Natural killer cell treated with Interleukin-12 subunit alpha and Interleukin-12 subunit beta and Interleukin-15 and Interleukin-18, amount 100 ng/mL, for 72 hours (primary cell): Measurements from ENCODE around the gene PLEKHA8. TPM values are rescaled to one million over a fixed set of nuclear protein-coding genes. Genes with fewer than 3 reads are reported as not detected.

Experiments
- ATAC-seq, 2 donors: fragments of 150-1000 bp; cut with Tn5 transposase in 1 of 2; sonication (Bioruptor Pico), chemical (Tn5 transposase) in 1 of 2; 2 replicates each; pipeline ENCODE4 v1.10.0; 2021
- DNase-seq: peaks from one replicate; pipeline ENCODE4 v3.0.0; 2022; ENCODE audit warnings: low spot score
- H3K27ac Mint-ChIP-seq, 2 donors: 1 replicate in 1 of 2; 2 replicates in 1 of 2; pipeline ENCODE4 v1.8.0; 2022; ENCODE audit warnings: mixed read lengths in 2 of 2, mild to moderate bottlenecking in 1 of 2, moderate library complexity in 1 of 2
- H3K27me3 Mint-ChIP-seq, 2 donors: 1 replicate in 1 of 2; 2 replicates in 1 of 2; pipeline ENCODE4 v1.8.0; 2022; ENCODE audit warnings: mixed read lengths in 2 of 2
- H3K36me3 Mint-ChIP-seq: one replicate; pipeline ENCODE4 v1.8.0; 2022; ENCODE audit warnings: mixed read lengths
- H3K4me1 Mint-ChIP-seq, 2 donors: 1 replicate in 1 of 2; 2 replicates in 1 of 2; pipeline ENCODE4 v1.8.0; 2022; ENCODE audit warnings: low read depth in 2 of 2, mixed read lengths in 2 of 2, mild to moderate bottlenecking in 1 of 2
- H3K4me3 Mint-ChIP-seq: one replicate; pipeline ENCODE4 v1.8.0; 2022; ENCODE audit warnings: mixed read lengths
- H3K9me3 Mint-ChIP-seq: 2 replicates; pipeline ENCODE4 v1.8.0; 2022; ENCODE audit warnings: mixed read lengths
- total RNA-seq, 2 donors: library from RNA; stranded (reverse); gene quantifications; one replicate each; pipeline ENCODE4 v1.2.3, GENCODE V29; 2022

PLEKHA8 gene
- total RNA-seq, 2 donors from 2014 or later, result 15.0 to 17.1 TPM

GRCh38 chr7:30029696-30030095 lies 1.5 kb downstream of the PLEKHA8 start:
- H3K27me3 Mint-ChIP-seq, result no peaks in the 10 kb centered on the region
- DNase-seq (no peak), ATAC-seq (no peak)
- no peak overlapping the region for H3K27ac Mint-ChIP-seq
- no peak overlapping the region for H3K4me3 Mint-ChIP-seq
- H3K4me1 Mint-ChIP-seq, result peaks cover 26 to 39% of the 10 kb centered on the region in 2 donors
- H3K36me3 Mint-ChIP-seq, result no peaks in the 10 kb centered on the region
- H3K9me3 Mint-ChIP-seq, result no peaks in the 10 kb centered on the region

- H3K9me3 Mint-ChIP-seq, result no peaks in the 10 kb centered on the region
- no peaks in the 10 kb centered on the region for H3K36me3 Mint-ChIP-seq
- peaks cover 5 to 21% of the 10 kb centered on the region in 2 donors for H3K4me1 Mint-ChIP-seq
- ATAC-seq, result no peak
- DNase-seq, result no peak
- no peaks in the 10 kb centered on the region for H3K27me3 Mint-ChIP-seq
- H3K4me3 Mint-ChIP-seq, result no peak overlapping the region
- H3K27ac Mint-ChIP-seq, result no peak overlapping the region
Observed at GRCh38 chr7:30032310-30033125, 4.3 kb downstream of the PLEKHA8 start.

DNA sequence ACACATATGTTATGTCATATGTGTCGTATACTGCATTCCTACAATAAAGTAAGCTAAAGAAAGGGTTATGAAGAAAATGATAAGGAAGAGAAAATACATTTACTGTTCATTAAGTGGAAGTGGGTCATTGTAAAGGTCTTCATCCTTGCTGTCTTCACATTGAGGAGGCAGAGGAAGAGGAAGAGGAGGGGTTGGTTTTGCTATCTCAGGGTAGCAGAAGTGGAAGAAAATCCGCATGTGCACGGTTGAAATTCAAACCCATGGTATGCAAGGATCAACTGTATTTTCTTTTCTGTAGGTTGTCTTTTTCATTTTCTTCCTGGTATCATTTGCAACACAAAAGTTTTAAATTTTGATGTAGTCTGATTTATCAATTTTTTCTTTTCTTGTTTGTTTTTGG lies 6.3 kb downstream of the PLEKHA8 start:
- Mint-ChIP-seq H3K27me3 (no peaks in the 10 kb centered on the region), H3K4me3 (no peak overlapping the region), H3K27ac (no peak overlapping the region), H3K36me3 (no peaks in the 10 kb centered on the region), H3K4me1 (peaks cover under 1 to 8% of the 10 kb centered on the region in 2 donors), H3K9me3 (no peaks in the 10 kb centered on the region)
- ATAC-seq, result no peak
- no peak for DNase-seq

GRCh38 chr7:30036220-30036619 lies 8.0 kb downstream of the PLEKHA8 start:
- no peak for ATAC-seq
- Mint-ChIP-seq H3K27me3 (no peaks in the 10 kb centered on the region), H3K36me3 (no peaks in the 10 kb centered on the region), H3K27ac (no peak overlapping the region), H3K9me3 (no peaks in the 10 kb centered on the region), H3K4me1 (peaks cover 5 to 6% of the 10 kb centered on the region in 2 donors), H3K4me3 (no peak overlapping the region)
- DNase-seq, result no peak

DNA sequence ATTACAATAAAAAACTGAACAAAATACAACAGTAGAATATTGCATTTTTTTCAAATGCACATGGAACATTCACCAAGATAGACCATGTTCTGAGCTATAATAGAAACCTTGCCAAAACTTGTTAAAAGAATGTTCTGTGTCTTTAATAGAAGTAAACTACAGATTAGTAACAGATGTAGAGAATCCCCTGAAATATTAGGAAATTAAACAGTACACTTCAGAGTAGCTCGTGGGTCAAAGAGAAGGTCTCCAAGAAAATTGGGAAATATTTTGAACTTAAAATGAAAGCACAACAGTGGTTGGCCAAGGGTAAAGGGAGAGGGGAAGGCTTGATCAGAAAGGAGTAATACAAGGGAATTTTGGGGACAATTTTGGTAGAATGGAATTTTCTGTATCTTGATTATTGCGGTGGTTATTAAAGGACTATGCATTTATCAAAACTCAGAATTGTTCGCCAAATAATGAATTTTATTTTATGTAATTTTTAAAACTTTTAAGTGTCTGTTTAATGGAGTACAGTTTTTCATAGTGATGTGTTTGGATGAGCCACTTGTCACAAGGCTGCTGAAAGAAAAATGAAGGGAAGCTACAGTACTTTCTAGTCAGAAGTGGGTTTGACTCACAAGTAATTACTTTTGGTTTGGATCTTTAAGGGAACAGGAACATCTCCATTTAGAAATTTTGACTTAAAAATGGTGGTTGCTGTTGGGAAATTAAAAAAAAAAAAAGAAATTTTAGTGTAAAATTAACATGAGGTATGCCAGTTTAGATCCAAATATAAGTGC lies 10.2 kb downstream of the PLEKHA8 start:
- H3K27me3 Mint-ChIP-seq, result no peaks in the 10 kb centered on the region
- H3K27ac Mint-ChIP-seq, result no peak overlapping the region
- ATAC-seq (no peak), DNase-seq (no peak)
- H3K4me3 Mint-ChIP-seq, result no peak overlapping the region
- H3K4me1 Mint-ChIP-seq, result peaks cover 6 to 7% of the 10 kb centered on the region in 2 donors
- no peaks in the 10 kb centered on the region for H3K9me3 Mint-ChIP-seq
- H3K36me3 Mint-ChIP-seq, result no peaks in the 10 kb centered on the region

DNA sequence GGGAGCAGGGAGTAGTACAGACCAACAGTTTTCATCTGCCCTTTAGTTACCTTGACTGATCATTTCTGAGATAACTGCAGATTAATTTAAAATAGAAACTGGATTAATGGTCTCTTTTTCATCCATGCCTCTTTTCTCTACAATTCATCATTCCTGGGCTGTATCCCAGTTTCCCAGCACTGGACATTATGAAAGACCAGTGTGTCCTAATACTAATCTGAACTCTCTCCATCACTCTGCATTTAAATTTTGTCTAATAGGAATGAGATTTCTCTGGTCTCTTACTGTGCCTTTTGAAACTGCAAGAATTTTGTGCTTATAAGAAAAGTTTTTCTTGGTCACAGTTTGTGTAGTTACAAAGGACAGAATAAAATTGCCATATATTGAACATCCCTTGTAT lies 12.7 kb downstream of the PLEKHA8 start:
- H3K4me1 Mint-ChIP-seq, result peaks cover 6 to 7% of the 10 kb centered on the region in 2 donors
- H3K4me3 Mint-ChIP-seq, result no peak overlapping the region
- peaks cover 5% of the 10 kb centered on the region for H3K36me3 Mint-ChIP-seq
- no peak overlapping the region for H3K27ac Mint-ChIP-seq
- H3K27me3 Mint-ChIP-seq, result no peaks in the 10 kb centered on the region
- no peaks in the 10 kb centered on the region for H3K9me3 Mint-ChIP-seq
- DNase-seq (no peak), ATAC-seq (no peak)

DNA sequence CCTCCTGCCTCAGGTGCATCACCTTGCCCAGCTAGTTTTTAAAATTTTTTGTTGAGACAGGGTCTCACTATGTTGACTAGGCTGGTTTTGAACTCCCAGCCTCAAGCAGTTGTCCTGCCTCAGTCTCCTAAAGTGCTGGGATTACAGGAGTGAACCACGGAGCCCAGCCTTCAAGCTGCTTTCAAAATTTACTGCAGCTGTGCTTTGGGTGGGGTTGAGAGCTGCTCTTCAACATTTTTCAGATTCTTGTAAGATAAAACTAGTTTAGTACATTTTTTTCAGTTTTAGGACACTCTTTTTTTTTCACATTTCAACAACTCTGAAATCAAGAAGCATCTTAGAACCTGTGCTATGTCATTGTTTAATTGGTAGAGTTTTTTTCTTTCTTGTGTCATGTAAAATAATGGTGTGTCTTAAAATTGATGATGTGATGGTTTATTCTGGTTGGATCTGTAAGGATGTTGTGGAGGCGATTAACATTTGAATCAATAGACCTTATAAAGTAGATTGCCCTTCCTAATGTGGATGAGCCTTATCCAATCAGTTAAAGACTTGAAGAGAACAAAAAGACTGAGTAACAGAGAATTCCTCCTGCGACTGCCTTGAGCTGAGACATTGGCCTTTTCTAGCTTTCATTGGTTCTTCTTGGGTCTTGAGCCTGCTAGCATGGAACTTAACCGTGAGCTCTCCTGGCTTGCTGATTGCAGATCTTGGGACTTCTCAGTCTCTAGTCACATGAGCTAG lies 13.5 kb downstream of the PLEKHA8 start:
- H3K27me3 Mint-ChIP-seq, result no peaks in the 10 kb centered on the region
- H3K9me3 Mint-ChIP-seq, result no peaks in the 10 kb centered on the region
- no peak overlapping the region for H3K4me3 Mint-ChIP-seq
- ATAC-seq (no peak), DNase-seq (no peak)
- H3K4me1 Mint-ChIP-seq, result peaks cover 6 to 7% of the 10 kb centered on the region in 2 donors
- peaks cover 8% of the 10 kb centered on the region for H3K36me3 Mint-ChIP-seq
- H3K27ac Mint-ChIP-seq, result no peak overlapping the region

- no peak for DNase-seq
- Mint-ChIP-seq H3K9me3 (no peaks in the 10 kb centered on the region), H3K4me1 (peaks cover 0 to 9% of the 10 kb centered on the region in 2 donors), H3K36me3 (peaks cover 23% of the 10 kb centered on the region), H3K4me3 (no peak overlapping the region), H3K27me3 (no peaks in the 10 kb centered on the region), H3K27ac (no peak overlapping the region)
- ATAC-seq, result no peak
Observed at GRCh38 chr7:30046127-30046770, 18.0 kb downstream of the PLEKHA8 start.

- DNase-seq (no peak), ATAC-seq (no peak)
- peaks cover 23% of the 10 kb centered on the region for H3K36me3 Mint-ChIP-seq
- no peak overlapping the region for H3K27ac Mint-ChIP-seq
- H3K4me3 Mint-ChIP-seq, result no peak overlapping the region
- H3K27me3 Mint-ChIP-seq, result no peaks in the 10 kb centered on the region
- peaks cover 0 to 5% of the 10 kb centered on the region in 2 donors for H3K4me1 Mint-ChIP-seq
- H3K9me3 Mint-ChIP-seq, result no peaks in the 10 kb centered on the region
Observed at GRCh38 chr7:30047124-30047523, 18.9 kb downstream of the PLEKHA8 start.

GRCh38 chr7:30048582-30048981 lies 20.4 kb downstream of the PLEKHA8 start:
- Mint-ChIP-seq H3K4me1 (peaks cover 0 to 2% of the 10 kb centered on the region in 2 donors), H3K27me3 (no peaks in the 10 kb centered on the region), H3K36me3 (peaks cover 23% of the 10 kb centered on the region), H3K9me3 (no peaks in the 10 kb centered on the region), H3K4me3 (no peak overlapping the region), H3K27ac (no peak overlapping the region)
- DNase-seq, result no peak
- ATAC-seq, result no peak

DNA sequence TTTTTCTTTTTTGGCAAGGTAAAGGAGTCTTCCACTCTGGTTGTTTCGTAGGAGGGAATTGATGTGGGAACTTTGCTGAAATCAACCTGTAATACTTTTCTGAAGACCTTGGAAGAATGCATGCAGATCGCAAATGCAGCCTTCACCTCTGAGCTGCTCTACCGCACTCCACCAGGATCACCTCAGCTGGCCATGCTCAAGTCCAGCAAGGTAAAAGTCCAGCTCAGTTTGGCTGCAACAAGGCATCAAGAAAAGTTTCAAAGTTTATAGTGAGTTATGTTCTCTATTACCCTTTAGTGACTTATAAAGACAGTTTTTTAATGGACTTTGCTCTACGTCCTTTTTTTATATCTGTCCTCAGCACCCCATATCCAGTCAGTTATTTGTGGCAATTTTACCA lies 21.0 kb downstream of the PLEKHA8 start:
- H3K27ac Mint-ChIP-seq, result no peak overlapping the region
- H3K27me3 Mint-ChIP-seq, result no peaks in the 10 kb centered on the region
- no peak overlapping the region for H3K4me3 Mint-ChIP-seq
- H3K4me1 Mint-ChIP-seq, result peaks cover 0 to 2% of the 10 kb centered on the region in 2 donors
- H3K36me3 Mint-ChIP-seq, result peaks cover 23% of the 10 kb centered on the region
- no peaks in the 10 kb centered on the region for H3K9me3 Mint-ChIP-seq
- ATAC-seq (no peak), DNase-seq (no peak)

DNA sequence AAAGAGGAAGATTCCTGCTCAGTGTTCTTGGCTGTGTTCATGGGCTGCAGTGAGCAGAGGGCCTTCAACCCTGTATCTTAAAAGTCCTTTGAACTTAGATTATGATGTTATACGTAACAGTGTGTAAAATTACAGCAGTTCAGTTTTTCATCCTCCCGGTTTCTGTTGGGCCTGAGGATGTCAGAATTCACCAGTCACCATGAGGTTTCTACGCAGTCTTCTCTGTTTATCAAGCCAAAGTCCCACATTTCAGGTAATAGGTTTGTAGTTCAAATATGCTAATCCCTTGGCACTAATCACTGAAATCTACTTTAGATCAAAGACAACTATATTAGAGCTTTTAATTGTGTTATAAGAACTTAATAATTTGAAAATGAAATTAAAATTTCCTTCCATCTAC lies 24.9 kb downstream of the PLEKHA8 start:
- no peak overlapping the region for H3K4me3 Mint-ChIP-seq

DNA sequence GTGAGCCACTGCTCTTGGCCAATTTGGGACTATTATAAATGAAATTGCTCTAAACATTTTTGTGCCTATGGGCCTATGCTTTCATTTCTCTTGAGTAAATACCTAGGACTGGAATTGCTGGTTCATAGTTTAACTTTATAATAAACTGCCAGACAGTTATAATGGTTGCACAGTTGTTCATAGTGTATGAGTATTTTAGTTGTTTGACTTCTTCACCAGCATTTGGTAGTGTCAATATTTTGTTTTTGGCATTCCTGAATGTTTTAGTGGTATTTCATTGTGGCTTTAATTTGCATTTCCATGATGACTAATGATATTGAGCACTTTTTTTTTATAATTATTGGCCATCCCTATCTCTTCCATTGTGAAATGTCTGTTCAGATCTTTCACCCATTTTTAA lies 29.5 kb downstream of the PLEKHA8 start:
- H3K36me3 Mint-ChIP-seq, result peaks cover 4% of the 10 kb centered on the region
- H3K27ac Mint-ChIP-seq, result no peak overlapping the region
- DNase-seq (no peak), ATAC-seq (no peak)
- H3K9me3 Mint-ChIP-seq, result no peaks in the 10 kb centered on the region
- no peaks in the 10 kb centered on the region for H3K4me1 Mint-ChIP-seq
- H3K27me3 Mint-ChIP-seq, result no peaks in the 10 kb centered on the region
- H3K4me3 Mint-ChIP-seq, result no peak overlapping the region

More for the DNA sequence above, 24.9 kb downstream of the PLEKHA8 start:
- Mint-ChIP-seq H3K4me1 (peaks cover 0 to 2% of the 10 kb centered on the region in 2 donors), H3K9me3 (no peaks in the 10 kb centered on the region), H3K36me3 (peaks cover 11% of the 10 kb centered on the region), H3K27ac (no peak overlapping the region), H3K27me3 (no peaks in the 10 kb centered on the region)
- no peak for DNase-seq
- no peak for ATAC-seq
